ENCODE measurements around the gene CABYR. TPM values are rescaled to one million over a fixed set of nuclear protein-coding genes. Genes with fewer than 3 reads are reported as not detected.

CABYR gene
- total and polyA plus RNA-seq, 2 of the 13 experiments (the other 11 are each of a cell fraction or from before 2014, with no cell fraction given), result 0.71 to 0.88 TPM

- Histone ChIP-seq H3K4me3 (replicated peaks in 1 of 3; ENCODE audit: insufficient read depth in 1 of 3, low read depth in 2 of 3, low read length in 3 of 3) (peak overlapping the region; percentile 17 to 66 (median 41); a peak in 3 of 6 replicates), H3K9me3 (ENCODE audit: low read length) (no peaks in the 10 kb centered on the region), H3K36me3 (replicated peaks in 1 of 2; ENCODE audit: control insufficient read depth in 1 of 2, insufficient read depth in 2 of 2, low read length in 2 of 2) (peaks cover 0 to 2% of the 10 kb centered on the region in 2 experiments; a peak in 1 of 5 replicates), H3K27ac (ENCODE audit: extremely low read length, insufficient read depth, low read length) (peak overlapping the region; percentile 86), H3K4me2 (ENCODE audit: low read depth, low read length) (peak overlapping the region; percentile 85), H2AFZ (ENCODE audit: low read length) (peak overlapping the region; percentile 86), H3K27me3 (ENCODE audit: control insufficient read depth in 1 of 2, insufficient read depth in 2 of 2, low read length in 2 of 2) (no peaks in the 10 kb centered on the region), H3K9ac (ENCODE audit: insufficient read depth, low read depth, low read length) (peak overlapping the region; percentile 63), H4K20me1 (ENCODE audit: insufficient read depth, low read length) (no peaks in the 10 kb centered on the region), H3K4me1 (ENCODE audit: insufficient read depth, low read length) (peaks cover 56% of the 10 kb centered on the region), H3K79me2 (ENCODE audit: insufficient read depth, low read length) (no peaks in the 10 kb centered on the region)
- ChIA-PET POLR2A (interaction anchor here (0.8 to 2.0 kb wide), 6 partner anchors 37 to 230 kb away, joined by 4 to 7 read pairs (median 6); partner anchors contain the start of gene TTC39C), CTCF (ENCODE audit: low intra/inter-chr PET ratio, low total read pairs) (no interaction called here)
- 4% methylated on average over 12 of the region's 15 CpGs for WGBS (ENCODE audit: low lambda C conversion rate)
- ATAC-seq, result peak; percentile 94
- no TSS peak for BruUV-seq (replicated peaks)
- intact Hi-C loops (cut with micrococcal nuclease; ENCODE audit: unreplicated experiment) (loop anchor here (2.0 kb wide), 1 partner anchor 62 kb away; no protein-coding TSS in a partner anchor), in situ Hi-C loops (cut with HindIII; ENCODE audit: extremely low pct_ligation_motif_present, low pct_unique_long_range_greater_than_20kb) (loop anchor here (10.0 kb wide), 1 partner anchor 288 kb away; no protein-coding TSS in a partner anchor)
- FAIRE-seq, result peak; percentile 71
- DNase-seq (ENCODE audit: low spot score), result peak; percentile 87
- TF ChIP-seq ZBTB8A (CRISPR knock-in tag; IDR thresholded peaks at IDR 0.05; ENCODE audit: borderline replicate concordance, low read depth) (no peak), REL (CRISPR knock-in tag; conservative IDR thresholded peaks at IDR 0.05) (no peak), DDIT3 (CRISPR knock-in tag; IDR thresholded peaks at IDR 0.05) (no peak), SRSF1 (optimal IDR thresholded peaks at IDR 0.05; ENCODE audit: low read depth, low read length) (no peak), ZNF331 (CRISPR knock-in tag; IDR thresholded peaks at IDR 0.05) (no peak; the same call in 1 of the 2 replicates), ZNF605 (CRISPR knock-in tag; IDR thresholded peaks at IDR 0.05) (peak; percentile 68), ZNF780A (CRISPR knock-in tag; IDR thresholded peaks at IDR 0.05) (no peak), SKI (IDR thresholded peaks at IDR 0.05; ENCODE audit: partially characterized antibody) (peak; percentile 72), ZBTB1 (CRISPR knock-in tag; IDR thresholded peaks at IDR 0.05; ENCODE audit: borderline replicate concordance) (no peak), ZC3H13 (CRISPR knock-in tag; IDR thresholded peaks at IDR 0.05) (0 out of 2 replicates have a peak, but pooled peaks have one; percentile 44), GRHL1 (CRISPR knock-in tag; conservative IDR thresholded peaks at IDR 0.05) (no peak), HHEX (CRISPR knock-in tag; IDR thresholded peaks at IDR 0.05) (no peak), ZNF318 (CRISPR knock-in tag; IDR thresholded peaks at IDR 0.05) (no peak)
Observed at GRCh38 chr18:24112874-24113615, 25.8 kb upstream of the CABYR start.

All from HepG2 (cell line).